H1 (cell line): ENCODE data around the gene GABRG3. TPM values are rescaled to one million over a fixed set of nuclear protein-coding genes. Genes with fewer than 3 reads are reported as not detected.

Experiments used
- CTCF ChIA-PET: fragments of 300-600 bp; sonication (Branson Sonifier 250); formaldehyde crosslinking; loops from one replicate; lab custom pipeline; 2021; ENCODE audit not compliant: partially characterized antibody; lab: Charles Lee
- POLR2A ChIA-PET: fragments of 300-600 bp; sonication (Branson Sonifier 250); formaldehyde crosslinking; loops from one replicate; lab custom pipeline; 2021; ENCODE audit warnings: inconsistent platforms; ENCODE audit not compliant: partially characterized antibody; lab: Charles Lee
- DNase-seq, 2 experiments: peaks; one replicate each; pipeline versions ENCODE4 v3.0.0 to v3.0.0-alpha.2; 2010 to 2022; ENCODE audit warnings: low spot score in 2 of 2, low read depth in 1 of 2, mixed read lengths in 1 of 2
- FAIRE-seq: peaks from 2 replicates; lab custom pipeline; 2011; peaks lifted over from hg19 to GRCh38; lab: Jason Lieb, UNC
- H2AFZ ChIP-seq: 2 replicates; pipeline ENCODE4 v1.8.1; 2012; ENCODE audit warnings: low read length, inconsistent platforms
- H2AK5ac ChIP-seq: 2 replicates; pipeline ENCODE4 v1.6.1; 2013; ENCODE audit warnings: low read depth, low read length
- H2BK120ac ChIP-seq: replicated peaks from 2 replicates; pipeline ENCODE3; 2013; ENCODE audit warnings: low read depth, low read length, inconsistent platforms
- H2BK12ac ChIP-seq: 2 replicates; pipeline ENCODE4 v1.6.1; 2013; ENCODE audit warnings: low read depth, low read length
- H2BK15ac ChIP-seq: 2 replicates; pipeline ENCODE4 v1.6.1; 2013; ENCODE audit warnings: low read length
- H2BK20ac ChIP-seq: 2 replicates; pipeline ENCODE4 v1.6.1; 2013; ENCODE audit warnings: low read length
- H2BK5ac ChIP-seq: 2 replicates; pipeline ENCODE4 v1.6.1; 2013; ENCODE audit warnings: low read depth, low read length
- H3K14ac ChIP-seq: 2 replicates; pipeline ENCODE4 v1.6.1; 2013; ENCODE audit warnings: inconsistent platforms; ENCODE audit not compliant: insufficient read length
- H3K18ac ChIP-seq: 2 replicates; pipeline ENCODE4 v1.6.1; 2013; ENCODE audit warnings: low read length; ENCODE audit errors: extremely low read depth
- H3K23ac ChIP-seq: 2 replicates; pipeline ENCODE4 v1.6.1; 2013; ENCODE audit warnings: inconsistent platforms; ENCODE audit not compliant: insufficient read length
- H3K23me2 ChIP-seq: 2 replicates; pipeline ENCODE4 v1.6.1; 2013; ENCODE audit warnings: low read depth, low read length
- H3K27ac ChIP-seq: 2 replicates; pipeline ENCODE4 v1.6.1; 2011; ENCODE audit warnings: low read depth, low read length, inconsistent platforms
- H3K27me3 ChIP-seq, 4 experiments: replicated peaks in 1 of 4; 1 replicate in 1 of 4; 2 replicates in 3 of 4; pipeline versions ENCODE4 v1.6.1 to v1.8.1; 2011 to 2013; ENCODE audit warnings: low read length in 3 of 4, mild to moderate bottlenecking in 3 of 4, inconsistent platforms in 2 of 4, mixed read lengths in 2 of 4, moderate library complexity in 1 of 4; ENCODE audit not compliant: control insufficient read depth in 3 of 4, insufficient read depth in 3 of 4; ENCODE audit errors: extremely low read depth in 1 of 4
- H3K36me3 ChIP-seq, 4 experiments: 2 replicates each; pipeline versions ENCODE4 v1.6.1 to v1.8.1; 2011 to 2013; ENCODE audit warnings: mild to moderate bottlenecking in 4 of 4, low read length in 3 of 4, moderate library complexity in 2 of 4, control low read depth in 1 of 4, inconsistent platforms in 1 of 4; ENCODE audit not compliant: insufficient read depth in 4 of 4, control insufficient read depth in 2 of 4
- H3K4ac ChIP-seq: replicated peaks from 2 replicates; pipeline ENCODE3; 2013; ENCODE audit warnings: low read length, low read depth, mixed read lengths, inconsistent platforms; ENCODE audit not compliant: insufficient read length
- H3K4me1 ChIP-seq, 4 experiments: replicated peaks in 1 of 4; 1 replicate in 1 of 4; 2 replicates in 3 of 4; pipeline versions ENCODE4 v1.6.1 to v1.8.1; 2011 to 2013; ENCODE audit warnings: low read length in 3 of 4, inconsistent platforms in 2 of 4, mixed read lengths in 1 of 4; ENCODE audit not compliant: insufficient read depth in 4 of 4, control insufficient read depth in 3 of 4
- H3K4me2 ChIP-seq, 2 experiments: 2 replicates each; pipeline versions ENCODE4 v1.6.1 to v1.8.1; 2011 to 2013; ENCODE audit warnings: low read depth in 2 of 2, low read length in 2 of 2, control low read depth in 1 of 2, inconsistent platforms in 1 of 2, mild to moderate bottlenecking in 1 of 2; ENCODE audit not compliant: insufficient read depth in 1 of 2
- H3K4me3 ChIP-seq, 4 experiments: fragments of 200-600, 300-600 bp in 1 of 4; sonication (generic), shearing (Covaris generic), sonication (Bioruptor Twin) in 1 of 4; 2 replicates each; pipeline versions ENCODE4 v1.5.1 to v1.8.1; 2011 to 2016; ENCODE audit warnings: low read length in 4 of 4, low read depth in 3 of 4, control low read depth in 2 of 4, inconsistent platforms in 2 of 4, mild to moderate bottlenecking in 2 of 4, mixed read lengths in 1 of 4, moderate library complexity in 1 of 4; ENCODE audit not compliant: insufficient read depth in 2 of 4; ENCODE audit errors: extremely low read depth in 1 of 4
- H3K56ac ChIP-seq: replicated peaks from 2 replicates; pipeline ENCODE3; 2013; ENCODE audit warnings: low read depth, mild to moderate bottlenecking, mixed read lengths, low read length, inconsistent platforms; ENCODE audit not compliant: insufficient read length
- H3K79me1 ChIP-seq: 2 replicates; pipeline ENCODE4 v1.6.1; 2013; ENCODE audit warnings: low read depth, low read length, control low read depth
- H3K79me2 ChIP-seq, 2 experiments: 2 replicates each; pipeline versions ENCODE4 v1.6.1 to v1.8.1; 2012 to 2013; ENCODE audit warnings: low read length in 2 of 2, mild to moderate bottlenecking in 2 of 2, inconsistent platforms in 1 of 2; ENCODE audit not compliant: insufficient read depth in 2 of 2, control insufficient read depth in 1 of 2
- H3K9ac ChIP-seq, 4 experiments: replicated peaks in 1 of 4; 1 replicate in 1 of 4; 2 replicates in 3 of 4; pipeline versions ENCODE4 v1.6.1 to v1.8.1; 2011 to 2013; ENCODE audit warnings: low read depth in 3 of 4, low read length in 3 of 4, control low read depth in 2 of 4, mild to moderate bottlenecking in 2 of 4, moderate library complexity in 2 of 4, inconsistent platforms in 1 of 4; ENCODE audit errors: extremely low read depth in 1 of 4
- H3K9me3 ChIP-seq, 2 experiments: 2 replicates each; pipeline versions ENCODE4 v1.6.1 to v1.8.1; 2012 to 2013; ENCODE audit warnings: mild to moderate bottlenecking in 2 of 2, moderate library complexity in 2 of 2, control low read depth in 1 of 2, inconsistent platforms in 1 of 2, low read depth in 1 of 2, low read length in 1 of 2, mixed read lengths in 1 of 2; ENCODE audit not compliant: insufficient read depth in 2 of 2
- H4K20me1 ChIP-seq, 2 experiments: replicated peaks in 1 of 2; 2 replicates each; pipeline versions ENCODE3 to v1.8.1; 2011 to 2013; ENCODE audit warnings: inconsistent platforms in 2 of 2, low read length in 2 of 2, mild to moderate bottlenecking in 1 of 2; ENCODE audit not compliant: insufficient read depth in 2 of 2, control insufficient read depth in 1 of 2
- H4K5ac ChIP-seq: 2 replicates; pipeline ENCODE4 v1.6.1; 2013; ENCODE audit warnings: low read length, low read depth, mixed read lengths, inconsistent platforms; ENCODE audit not compliant: insufficient read length
- H4K8ac ChIP-seq: 2 replicates; pipeline ENCODE4 v1.8.0; 2013; ENCODE audit warnings: mild to moderate bottlenecking, moderate library complexity, low read length, inconsistent platforms; ENCODE audit not compliant: insufficient read depth; ENCODE audit errors: extremely low read depth
- H4K91ac ChIP-seq: replicated peaks from 2 replicates; pipeline ENCODE3; 2013; ENCODE audit warnings: low read length, mixed read lengths, inconsistent platforms; ENCODE audit not compliant: insufficient read length
- EP300 ChIP-seq, 2 experiments: IDR thresholded peaks; 1 replicate in 1 of 2; 2 replicates in 1 of 2; pipeline ENCODE4 v1.6.1; 2011 to 2012; ENCODE audit warnings: low read depth in 2 of 2, low read length in 2 of 2, mild to moderate bottlenecking in 2 of 2, borderline replicate concordance in 1 of 2, inconsistent platforms in 1 of 2, moderate library complexity in 1 of 2
- POU5F1 ChIP-seq: IDR thresholded peaks from 2 replicates; pipeline ENCODE4 v1.6.1; 2011; ENCODE audit warnings: low read depth, mild to moderate bottlenecking, low read length, moderate library complexity
- SIRT6 ChIP-seq: IDR thresholded peaks from one replicate; pipeline ENCODE4 v1.7.1; 2012; ENCODE audit warnings: low read length, inconsistent platforms
- WGBS, 2 experiments: shearing (Covaris generic) in 1 of 2; methylation state at CpG; one replicate each; pipeline versions ENCODE4 v1.1.6 to v1.1.7; 2013 to 2015; ENCODE audit warnings: low lambda C conversion rate in 2 of 2, mixed read lengths in 2 of 2, inconsistent platforms in 1 of 2, low coverage in 1 of 2, missing lambda C conversion rate in 1 of 2; ENCODE audit not compliant: insufficient replicate concordance in 2 of 2, insufficient coverage in 1 of 2, insufficient read length in 1 of 2; ENCODE audit errors: extremely low coverage in 1 of 2, missing lambda C conversion rate in 1 of 2; 5-methylcytosine and 5-hydroxymethylcytosine counted together
- polyA plus RNA-seq, 7 experiments: library from polyadenylated mRNA; depleted of rRNA in 3 of 7; stranded (reverse) in 5 of 7; unstranded in 2 of 7; fragments of >200 nt in 5 of 7; fragments of 200-250 nt in 2 of 7; gene quantifications; 1 replicate in 5 of 7; 2 replicates in 1 of 7; 4 replicates in 1 of 7; pipeline versions ENCODE4 v1.2.1 to v1.2.3, GENCODE V29; 2011 to 2013; ENCODE audit warnings: missing spikeins in 2 of 7, mixed read lengths in 2 of 7
- total RNA-seq: library from RNA; stranded (reverse); fragmentation: NEBNext Ultra II Directional; extraction: Animal tissue kit (Norgen Biotek cat#: 25700); gene quantifications from 2 replicates; pipeline ENCODE4 v1.2.1, GENCODE V29; 2021
- TF ChIP-seq, protein P1 (sequence below): IDR thresholded peaks from 2 replicates; pipeline ENCODE4 v1.6.1; 2012; ENCODE audit warnings: inconsistent platforms

Gene GABRG3
- total and polyA plus RNA-seq, 2 of the 8 experiments (the other 6 are each of a cell fraction or from before 2014, with no cell fraction given): 0.17 to 0.80 TPM

- H3K4me1 ChIP-seq: peaks cover 2 to 14% (median 8%) of the 10 kb centered on the region in 4 experiments; a peak in 6 of 7 replicates
- ChIA-PET POLR2A (no interaction called here), CTCF (no interaction called here)
- H2BK120ac ChIP-seq: no peak overlapping the region
- H3K27ac ChIP-seq: no peak overlapping the region
- TF ChIP-seq, protein P1, sequence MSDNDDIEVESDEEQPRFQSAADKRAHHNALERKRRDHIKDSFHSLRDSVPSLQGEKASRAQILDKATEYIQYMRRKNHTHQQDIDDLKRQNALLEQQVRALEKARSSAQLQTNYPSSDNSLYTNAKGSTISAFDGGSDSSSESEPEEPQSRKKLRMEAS: peak; percentile 27; the same call in 1 of the 2 replicates
- no peak for TF ChIP-seq EP300 (IDR thresholded peaks at IDR 0.05; ENCODE audit: borderline replicate concordance in 1 of 2, low read depth in 2 of 2, low read length in 2 of 2)
- no peak for TF ChIP-seq SIRT6
- peak; percentile 69; the same call in 1 of the 2 replicates for TF ChIP-seq POU5F1
- no peaks in the 10 kb centered on the region for H4K20me1 ChIP-seq
- no peak overlapping the region for H2AFZ ChIP-seq
- H3K4me3 ChIP-seq: peak overlapping the region in 1 of 4 experiments; percentile 11; a peak in 1 of 8 replicates
- no peaks in the 10 kb centered on the region; a peak in 1 of 7 replicates for H3K27me3 ChIP-seq
- H3K4ac ChIP-seq: no peak overlapping the region
- H3K56ac ChIP-seq: no peak overlapping the region
- no peak overlapping the region for H2BK20ac ChIP-seq
- H3K14ac ChIP-seq: no peak overlapping the region
- DNase-seq: no peak
- no peak overlapping the region for H2BK12ac ChIP-seq
- no peak overlapping the region for H2BK5ac ChIP-seq
- H3K4me2 ChIP-seq: no peak overlapping the region
- no peak overlapping the region for H2BK15ac ChIP-seq
- H4K8ac ChIP-seq: no peak overlapping the region
- H3K9me3 ChIP-seq: no peaks in the 10 kb centered on the region
- 34% methylated on average over 6 of the region's 6 CpGs; no CpG with 5 or more reads in 1 of the 2 experiments for WGBS, 2 experiments
- no peaks in the 10 kb centered on the region for H3K79me1 ChIP-seq
- no peak overlapping the region for H2AK5ac ChIP-seq
- no peaks in the 10 kb centered on the region for H3K79me2 ChIP-seq
- no peak overlapping the region for H4K91ac ChIP-seq
- H3K18ac ChIP-seq: no peak overlapping the region
- H4K5ac ChIP-seq: no peak overlapping the region
- H3K9ac ChIP-seq: no peak overlapping the region
- no peak overlapping the region for H3K23ac ChIP-seq
- no peaks in the 10 kb centered on the region for H3K36me3 ChIP-seq
- peak; percentile 74 for FAIRE-seq
- H3K23me2 ChIP-seq: no peaks in the 10 kb centered on the region; the same call in 1 of the 2 replicates
These were observed 441.4 kb downstream of the GABRG3 start for GRCh38 chr15:27412415-27412814.
